ENCODE results near the gene FAM181A.

- TF ChIP-seq, protein P1, sequence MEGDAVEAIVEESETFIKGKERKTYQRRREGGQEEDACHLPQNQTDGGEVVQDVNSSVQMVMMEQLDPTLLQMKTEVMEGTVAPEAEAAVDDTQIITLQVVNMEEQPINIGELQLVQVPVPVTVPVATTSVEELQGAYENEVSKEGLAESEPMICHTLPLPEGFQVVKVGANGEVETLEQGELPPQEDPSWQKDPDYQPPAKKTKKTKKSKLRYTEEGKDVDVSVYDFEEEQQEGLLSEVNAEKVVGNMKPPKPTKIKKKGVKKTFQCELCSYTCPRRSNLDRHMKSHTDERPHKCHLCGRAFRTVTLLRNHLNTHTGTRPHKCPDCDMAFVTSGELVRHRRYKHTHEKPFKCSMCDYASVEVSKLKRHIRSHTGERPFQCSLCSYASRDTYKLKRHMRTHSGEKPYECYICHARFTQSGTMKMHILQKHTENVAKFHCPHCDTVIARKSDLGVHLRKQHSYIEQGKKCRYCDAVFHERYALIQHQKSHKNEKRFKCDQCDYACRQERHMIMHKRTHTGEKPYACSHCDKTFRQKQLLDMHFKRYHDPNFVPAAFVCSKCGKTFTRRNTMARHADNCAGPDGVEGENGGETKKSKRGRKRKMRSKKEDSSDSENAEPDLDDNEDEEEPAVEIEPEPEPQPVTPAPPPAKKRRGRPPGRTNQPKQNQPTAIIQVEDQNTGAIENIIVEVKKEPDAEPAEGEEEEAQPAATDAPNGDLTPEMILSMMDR (IDR thresholded peaks at IDR 0.05; ENCODE audit: insufficient read depth, low read length, poor library complexity, severe bottlenecking), result no peak
- no peak for TF ChIP-seq EZH2phosphoT487 (conservative IDR thresholded peaks at IDR 0.05; ENCODE audit: low read length)
These were observed 15.0 kb upstream of the FAM181A start for GRCh38 chr14:93911975-93912615.
